ENCODE measurements around the gene SEPHS1.
"Not testable (repeated sequence)": the region's sequence is repeated elsewhere in the genome, so short reads cannot be mapped to it uniquely, and the experiment has no call there.

Gene SEPHS1

DNA sequence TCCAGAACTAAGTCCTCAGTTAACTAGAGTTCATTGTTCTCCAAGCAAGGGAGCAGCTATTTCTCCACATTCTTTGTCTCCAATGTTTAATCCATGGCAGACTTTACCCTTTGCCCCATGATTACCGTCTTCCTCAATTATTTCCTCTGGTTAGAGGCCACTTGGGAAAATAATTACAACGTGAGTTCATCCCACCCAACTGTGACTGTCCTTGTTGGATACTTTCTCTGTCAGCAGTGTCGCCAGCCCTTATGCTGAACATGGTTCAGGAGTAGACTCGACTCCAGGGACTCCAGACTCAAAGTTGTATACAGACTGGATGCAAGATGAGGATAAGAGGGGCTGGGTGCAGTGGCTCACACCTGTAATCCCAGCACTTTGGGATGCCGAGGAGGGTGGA is 17.1 kb upstream of the SEPHS1 start:
- DNase-seq (ENCODE audit: low read depth in 1 of 2, low spot score in 1 of 2), result no peak

DNA sequence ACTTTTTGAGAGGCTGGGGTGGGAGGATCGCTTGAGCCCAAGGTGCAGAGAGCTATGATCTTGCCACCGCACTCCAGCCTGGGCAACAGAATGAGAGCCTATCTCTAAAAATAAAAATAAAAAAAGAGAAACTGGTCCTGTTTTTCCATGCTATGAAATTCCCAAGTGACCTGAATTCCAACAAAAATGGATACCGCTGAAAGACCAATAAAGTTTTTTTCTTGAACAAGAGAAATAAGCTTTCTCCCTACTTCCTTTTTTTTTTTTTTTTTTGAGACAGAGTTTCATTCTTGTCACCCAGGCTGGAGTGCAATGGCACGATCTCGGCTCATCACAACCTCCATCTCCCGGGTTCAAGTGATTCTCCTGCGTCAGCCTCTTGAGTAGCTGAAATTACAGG is 12.5 kb upstream of the SEPHS1 start:
- no peak for DNase-seq (ENCODE audit: low read depth in 1 of 2, low spot score in 1 of 2)

DNA sequence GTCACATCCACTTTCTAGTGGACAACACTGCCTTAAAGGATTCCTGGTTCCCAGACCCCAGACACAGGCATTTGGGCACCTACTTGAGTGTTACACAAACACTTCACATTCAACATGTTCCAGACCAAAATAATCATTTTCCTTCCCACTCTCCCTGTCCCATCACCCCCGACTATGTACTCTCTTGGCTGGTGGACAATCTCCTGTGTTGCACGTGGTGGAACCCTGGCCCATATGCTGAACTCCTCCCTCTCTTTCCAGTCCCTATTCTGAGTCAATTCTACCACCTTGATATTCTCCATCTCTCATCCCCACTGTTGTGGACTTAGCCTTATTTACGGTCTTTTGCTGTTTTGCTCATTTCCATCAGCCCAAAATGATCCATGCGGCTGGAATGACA is 8.3 kb upstream of the SEPHS1 start:
- DNase-seq (ENCODE audit: low read depth in 1 of 2, low spot score in 1 of 2), result no peak

DNA sequence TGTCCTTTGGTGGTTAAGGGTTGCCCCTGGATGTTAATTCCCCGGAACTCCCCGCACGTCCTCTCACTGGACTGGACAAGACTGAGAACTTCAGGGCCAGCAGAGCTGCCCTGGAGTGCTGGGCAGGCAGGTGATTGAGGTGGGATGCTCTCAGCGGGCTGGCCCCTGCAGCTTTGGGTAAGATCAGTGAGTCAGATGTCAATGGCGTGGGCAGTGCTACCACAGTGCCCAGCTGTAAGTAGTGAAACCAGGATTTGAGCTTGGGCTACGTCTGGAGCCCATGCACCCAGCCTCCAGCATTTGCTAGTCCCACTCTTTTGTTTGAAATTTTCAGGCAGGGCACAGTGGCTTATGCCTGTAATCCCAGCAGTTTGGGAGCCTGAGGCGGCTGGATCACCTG is 6.7 kb upstream of the SEPHS1 start:
- DNase-seq (ENCODE audit: low read depth in 1 of 2, low spot score in 1 of 2), result no peak

DNA sequence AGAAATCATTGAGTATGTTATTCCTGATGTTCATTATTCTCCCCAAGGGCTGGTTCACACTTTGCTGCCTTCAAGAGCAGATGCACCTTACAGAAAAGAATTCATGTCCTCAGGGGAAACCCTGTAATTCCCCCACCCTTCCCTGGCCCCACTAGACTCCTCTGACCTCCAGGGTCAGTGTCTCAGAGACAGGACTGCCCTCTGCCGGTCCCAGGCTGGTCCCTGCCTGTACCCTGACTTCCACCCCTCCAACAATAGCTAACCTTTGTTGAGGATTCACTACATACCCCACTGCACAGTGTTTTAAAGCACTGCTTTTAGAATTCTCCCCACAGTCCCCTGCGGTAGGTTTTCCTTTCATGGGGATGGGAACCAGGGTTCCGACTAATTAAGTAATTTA is 4.4 kb upstream of the SEPHS1 start:
- no peak for DNase-seq (ENCODE audit: low read depth in 1 of 2, low spot score in 1 of 2)

DNA sequence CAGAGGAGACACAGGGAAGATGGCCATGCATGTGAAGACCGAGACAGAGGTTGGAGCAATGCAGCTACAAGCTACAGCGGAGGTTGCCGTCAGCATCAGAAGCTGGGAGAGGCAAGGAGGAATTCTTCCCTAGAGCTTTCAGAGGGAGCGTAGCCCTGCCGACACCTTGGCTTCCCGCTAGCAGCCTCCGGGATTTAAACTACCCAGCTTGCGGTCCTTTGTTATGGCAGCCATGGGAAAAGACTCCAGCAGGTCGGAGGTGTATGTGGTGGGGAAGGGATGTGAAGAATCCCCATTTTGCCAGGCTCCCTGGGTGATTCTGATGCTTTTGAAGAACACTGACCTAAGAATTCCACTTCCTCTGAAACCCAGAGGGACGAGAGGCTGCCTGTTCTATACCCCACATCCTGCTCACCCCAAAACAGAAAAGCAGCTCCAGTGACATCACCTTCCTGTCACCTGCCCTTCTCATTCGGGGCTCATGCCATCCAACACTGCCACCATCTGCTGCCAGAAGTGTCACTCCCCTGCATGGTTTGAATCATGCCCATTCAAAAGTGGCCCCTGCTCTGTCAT is 3.3 kb upstream of the SEPHS1 start:
- DNase-seq (ENCODE audit: low read depth in 1 of 2, low spot score in 1 of 2), result peak in 1 of 2 donors; percentile 17

DNA sequence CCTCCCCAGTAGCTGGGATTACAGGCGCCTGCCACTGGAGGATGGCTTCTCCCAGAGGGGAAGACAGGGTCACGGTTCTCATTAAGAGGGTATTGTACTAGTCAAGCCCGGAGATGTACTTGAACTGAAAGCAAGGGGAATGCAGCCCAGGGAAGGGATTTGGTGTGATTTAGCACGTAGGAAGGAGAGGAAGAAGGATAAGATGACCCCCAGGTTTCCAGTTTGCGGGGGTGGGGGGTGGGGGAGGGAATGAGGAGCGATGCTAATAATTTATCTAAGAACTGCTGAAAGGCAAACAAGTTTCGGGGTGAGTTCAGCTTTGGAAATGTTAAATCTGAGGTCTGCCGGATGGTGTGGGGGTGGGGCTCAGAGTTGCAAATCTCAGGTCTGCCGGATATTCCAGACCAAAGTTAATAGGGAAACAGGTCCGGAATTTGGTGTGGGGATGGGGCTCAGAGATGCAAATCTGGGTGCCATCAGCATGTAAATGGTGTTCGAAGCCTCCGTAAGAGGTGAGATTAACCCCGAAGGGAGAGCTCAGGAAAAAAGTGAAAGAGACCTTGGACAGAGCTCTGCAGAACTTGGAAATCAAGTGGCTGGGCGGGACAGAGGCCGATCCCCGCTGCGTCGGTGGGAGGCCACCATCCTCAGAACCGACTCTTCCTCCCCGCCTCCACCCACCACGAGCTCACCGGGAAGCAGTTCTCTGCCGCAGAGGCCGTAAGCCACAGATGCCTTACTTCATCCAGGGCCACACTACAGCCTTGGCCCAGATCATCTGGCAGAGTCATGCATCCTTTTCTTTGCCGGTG is 1.6 kb upstream of the SEPHS1 start:
- DNase-seq (ENCODE audit: low read depth in 1 of 2, low spot score in 1 of 2), result peak in 1 of 2 donors; percentile 12

DNA sequence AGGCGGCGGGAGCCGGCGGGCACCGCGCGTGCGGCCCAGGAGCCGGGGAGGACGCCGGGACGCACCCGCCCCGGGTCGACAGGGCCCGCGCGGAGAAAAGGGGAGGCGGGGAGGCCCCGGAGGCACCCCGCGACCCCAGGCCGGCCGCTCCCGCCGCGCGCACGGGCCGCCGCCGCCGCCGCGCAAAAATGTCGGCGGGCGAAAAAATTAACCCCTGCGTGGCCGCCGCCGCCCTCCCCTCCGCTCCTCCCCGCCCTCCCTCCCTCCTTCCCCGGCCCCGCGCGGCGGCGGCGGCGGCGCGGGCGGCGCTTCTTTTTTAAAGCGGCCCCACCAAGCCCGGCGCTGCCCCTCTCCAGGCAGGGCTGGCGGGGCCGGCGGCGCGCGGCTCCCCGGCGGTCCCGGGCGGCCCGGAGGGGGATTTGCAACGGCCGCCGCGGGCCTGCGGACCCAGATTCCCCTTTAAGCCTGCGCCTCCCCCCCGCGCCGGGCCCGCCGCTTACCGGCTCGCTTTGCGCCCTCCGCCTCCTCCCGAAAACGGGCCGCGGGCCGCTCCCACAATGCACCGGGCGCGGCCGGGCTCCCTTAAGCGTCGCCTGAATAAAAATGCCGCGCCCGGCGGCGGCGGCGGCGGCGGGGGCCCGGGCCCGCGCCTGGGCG is 465 bp downstream of the SEPHS1 start:
- DNase-seq (ENCODE audit: low read depth in 1 of 2, low spot score in 1 of 2), result peak; percentile 64 to 69

DNA sequence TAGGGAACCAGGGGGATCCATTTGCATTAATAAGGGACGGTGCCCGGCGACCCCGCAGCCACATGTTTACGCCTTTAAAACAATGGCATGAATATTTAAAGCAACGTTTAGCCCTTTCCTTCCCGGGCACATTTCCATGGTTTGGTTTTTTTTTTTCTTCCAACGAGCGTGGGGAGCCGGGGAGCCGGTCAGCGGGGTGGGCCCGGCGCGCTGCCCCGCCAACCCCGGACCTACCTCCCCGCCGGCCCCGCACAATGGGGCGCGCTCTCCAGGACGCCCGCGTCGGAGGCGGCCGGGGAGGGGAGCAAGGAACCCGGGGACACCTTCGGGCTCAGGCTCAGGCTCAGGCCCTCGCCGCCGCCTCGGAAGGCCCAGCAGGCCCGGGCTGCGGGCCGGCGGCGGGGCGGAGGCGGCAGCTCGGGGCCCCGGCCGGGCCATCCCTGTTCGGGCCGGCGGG is 1.0 kb downstream of the SEPHS1 start:
- no peak for DNase-seq (ENCODE audit: low read depth in 1 of 2, low spot score in 1 of 2)

DNA sequence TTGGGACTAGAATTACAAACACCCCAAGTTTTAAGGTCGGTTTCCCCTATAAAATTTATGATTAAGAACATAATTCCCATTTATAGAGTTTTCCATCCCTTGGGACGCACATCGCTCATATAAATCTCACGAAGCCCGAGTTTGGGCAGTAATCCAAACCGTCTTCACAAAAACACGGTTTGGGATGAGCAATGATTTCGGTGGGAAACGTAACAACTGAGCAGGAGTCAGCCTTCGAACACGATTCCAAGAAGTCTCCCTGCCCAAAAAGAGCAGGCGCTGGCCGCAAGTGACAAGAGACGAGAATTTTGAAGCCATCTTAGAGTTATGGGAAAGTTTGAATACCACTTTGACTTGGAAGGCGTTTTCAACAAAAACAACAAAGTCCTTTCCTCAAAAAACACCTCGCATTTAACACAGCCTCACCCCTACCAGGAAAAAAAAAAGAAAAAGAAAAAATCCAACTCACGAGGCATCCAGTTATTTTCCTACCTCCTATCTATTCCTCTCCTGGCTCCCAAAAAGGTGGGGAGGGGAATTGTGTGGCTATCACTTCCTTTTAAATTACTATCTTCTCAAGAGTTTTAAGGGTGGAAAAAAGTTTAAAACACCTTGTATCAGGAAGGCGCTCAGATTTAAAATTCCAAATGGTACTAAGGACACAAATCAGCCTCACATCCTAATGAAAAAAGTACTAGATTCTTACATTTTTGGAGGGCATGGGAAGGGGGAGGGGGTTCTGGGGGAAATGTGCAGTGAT is 1.6 kb downstream of the SEPHS1 start:
- DNase-seq (ENCODE audit: low read depth in 1 of 2, low spot score in 1 of 2), result no peak

DNA sequence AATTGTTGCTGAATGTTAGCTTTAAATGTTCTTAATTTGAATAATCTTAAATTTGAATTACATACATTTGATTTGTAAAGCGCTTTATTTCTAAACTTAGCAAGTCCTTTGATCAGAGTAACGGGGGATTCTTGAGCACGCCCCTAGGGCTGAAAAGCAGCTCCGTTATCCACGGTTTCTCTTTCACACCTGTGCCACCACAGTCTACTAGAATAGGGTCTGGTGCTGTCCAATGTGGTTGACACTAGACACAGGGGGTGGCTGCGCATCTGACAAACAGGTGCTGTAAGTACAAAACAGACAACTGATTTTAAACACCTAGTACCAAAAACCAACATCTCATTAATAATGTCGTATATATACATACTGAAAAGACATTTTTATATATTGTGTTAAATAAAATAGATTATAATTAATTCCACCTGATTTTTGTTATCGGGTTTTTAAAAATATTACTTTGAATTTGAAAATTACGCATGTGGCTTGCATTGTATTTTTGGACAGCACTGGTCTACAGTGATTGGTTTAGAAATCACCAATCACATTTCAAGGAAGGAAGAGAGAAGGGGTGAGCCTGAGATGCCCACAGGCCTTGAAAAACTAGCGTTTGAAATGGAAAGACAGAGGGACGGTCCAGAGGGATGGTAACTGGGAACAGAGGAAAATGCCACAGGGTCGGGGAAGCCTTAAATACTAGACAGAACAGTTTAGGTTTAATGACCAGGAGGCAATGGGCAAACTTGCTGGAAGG is 7.3 kb downstream of the SEPHS1 start:
- no peak for DNase-seq (ENCODE audit: low read depth in 1 of 2, low spot score in 1 of 2)

DNA sequence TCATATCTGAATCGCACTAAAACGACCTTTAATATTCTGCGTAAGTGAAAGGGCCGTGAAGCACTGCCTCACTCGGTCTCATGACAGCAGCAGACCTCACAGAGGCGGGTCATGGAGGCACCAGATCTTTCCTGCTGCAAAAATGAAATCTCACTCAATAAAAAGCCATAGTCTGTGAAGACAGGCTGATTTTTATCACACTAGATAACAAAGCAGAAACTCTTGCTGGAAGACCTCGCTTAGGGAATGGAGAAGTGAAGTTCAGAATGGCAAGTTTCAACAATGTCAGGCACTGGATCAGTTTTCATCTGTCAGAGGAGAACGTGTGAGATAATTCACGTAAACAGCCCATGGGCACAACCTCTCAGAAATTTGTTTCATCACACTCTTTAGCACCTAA is 8.0 kb downstream of the SEPHS1 start:
- DNase-seq (ENCODE audit: low read depth in 1 of 2, low spot score in 1 of 2), result no peak

DNA sequence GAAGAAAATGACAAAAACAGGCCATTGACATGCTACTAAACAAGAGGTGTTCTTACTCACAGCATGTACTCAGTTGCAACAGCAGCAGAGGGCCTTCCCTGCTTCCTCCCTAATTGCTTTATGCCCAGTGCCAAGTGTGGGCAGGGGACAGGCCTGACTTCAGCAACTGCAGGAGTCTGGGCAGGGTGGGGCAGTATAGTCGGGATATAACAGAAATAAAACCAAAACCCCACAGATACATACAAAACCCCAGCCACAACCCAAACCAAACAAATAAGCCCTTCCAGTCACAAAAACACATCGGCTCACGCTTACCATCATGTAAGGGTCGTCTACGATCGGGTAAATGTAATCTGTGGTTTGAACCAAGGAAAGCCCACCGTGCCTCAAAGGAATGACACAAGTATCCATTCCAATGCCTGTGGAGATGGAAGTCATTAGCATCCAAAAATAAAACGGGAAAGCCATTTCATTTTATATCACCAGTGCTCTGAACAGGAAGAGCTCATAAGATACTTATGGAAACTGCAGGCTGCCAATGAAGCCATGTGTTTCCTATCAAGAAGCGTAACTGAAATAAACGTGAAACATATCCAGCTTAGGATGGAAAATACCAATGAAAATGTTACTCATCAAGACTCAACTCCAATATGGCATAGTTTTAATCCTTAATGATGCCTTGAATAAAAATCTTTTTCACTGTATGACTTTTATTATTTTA is 9.5 kb downstream of the SEPHS1 start:
- DNase-seq (ENCODE audit: low read depth in 1 of 2, low spot score in 1 of 2), result no peak

DNA sequence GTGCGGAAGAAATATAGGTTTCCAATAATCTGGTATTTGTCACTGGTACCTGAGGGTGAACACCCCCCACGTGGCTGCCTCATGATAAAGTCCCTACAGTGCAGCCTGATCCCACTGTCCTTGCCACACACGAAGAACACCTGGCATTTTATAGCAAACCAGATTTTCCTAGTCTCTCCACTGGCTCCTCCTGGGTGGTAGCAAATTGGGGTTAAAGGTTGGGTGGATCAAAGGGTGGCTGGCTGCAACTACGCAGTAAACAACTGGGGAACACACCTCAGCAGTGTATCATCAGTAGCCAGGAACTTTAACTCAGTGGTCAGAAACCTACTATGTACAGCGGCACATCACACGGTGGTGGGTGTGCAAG is 10.3 kb downstream of the SEPHS1 start:
- DNase-seq (ENCODE audit: low read depth in 1 of 2, low spot score in 1 of 2), result no peak

DNA sequence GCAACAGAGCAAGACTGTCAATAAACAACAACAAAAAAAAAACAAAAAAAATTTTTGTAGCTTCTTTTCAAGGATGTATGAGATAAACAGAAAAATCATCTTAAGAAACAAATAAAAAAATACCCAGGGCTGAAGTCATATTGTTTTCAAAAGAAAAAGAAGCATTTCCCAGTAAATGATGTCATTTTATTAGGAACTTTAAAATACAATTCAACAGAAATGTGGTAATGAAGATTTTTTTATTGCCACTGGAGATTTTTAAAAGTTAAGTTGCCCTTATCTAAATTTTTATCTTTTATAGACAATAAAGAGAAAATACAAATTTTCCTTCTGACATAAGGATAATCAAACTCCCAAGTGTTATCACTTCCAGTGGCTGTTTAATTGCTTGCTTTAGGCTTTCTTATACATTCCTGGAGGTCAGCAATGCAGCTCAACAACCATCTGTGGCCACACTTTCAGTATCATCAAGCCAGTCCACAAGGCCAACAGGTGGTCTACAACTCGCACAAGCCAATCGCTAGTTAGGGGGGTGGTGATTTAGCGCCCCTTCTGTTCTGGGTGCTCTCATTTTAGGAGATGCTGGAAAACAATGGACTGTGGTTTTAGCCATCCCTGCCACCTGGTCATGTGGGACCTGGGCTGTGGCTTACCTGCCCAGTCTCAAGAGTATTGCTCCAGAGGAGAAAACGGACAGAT is 10.8 kb downstream of the SEPHS1 start:
- DNase-seq (ENCODE audit: low read depth in 1 of 2, low spot score in 1 of 2), result no peak

DNA sequence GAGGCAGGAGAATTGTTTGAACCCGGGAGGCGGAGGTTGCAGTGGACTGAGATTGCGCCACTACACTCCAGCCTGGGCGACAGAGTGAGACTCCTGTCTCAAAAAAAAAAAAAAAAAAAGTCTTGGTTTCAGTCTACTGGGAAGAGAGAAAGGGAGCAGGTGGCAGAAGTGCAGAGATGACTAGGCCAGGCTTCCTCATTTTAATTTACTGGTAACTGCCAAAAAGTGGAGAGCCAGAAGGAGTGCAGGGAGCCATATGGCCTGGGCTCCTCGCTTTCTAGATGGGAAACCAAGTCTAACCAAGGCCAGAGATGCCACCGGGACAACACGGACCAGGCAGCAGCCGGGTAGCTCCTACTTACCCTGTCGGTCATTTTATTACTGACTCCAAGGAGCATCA is 12.2 kb downstream of the SEPHS1 start:
- no peak for DNase-seq (ENCODE audit: low read depth in 1 of 2, low spot score in 1 of 2)

DNA sequence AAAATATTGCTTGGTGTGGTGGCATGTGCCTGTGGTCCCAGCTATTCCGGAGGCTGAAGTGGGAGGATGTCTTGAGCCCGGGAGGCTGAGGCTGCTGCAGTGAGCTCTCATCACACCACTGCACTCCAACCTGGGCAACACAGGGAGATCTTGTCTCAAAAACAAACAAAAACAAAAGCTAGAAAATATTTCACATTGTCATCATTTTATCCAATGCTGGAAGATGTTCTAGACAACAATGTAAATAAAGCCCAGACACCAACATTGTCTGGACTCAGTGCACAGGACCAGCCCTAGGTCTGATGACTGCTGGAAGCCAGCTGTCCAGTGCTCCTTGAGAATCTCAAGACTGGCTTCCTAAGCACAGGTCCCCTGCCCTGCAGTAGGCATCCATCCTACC is 13.5 kb downstream of the SEPHS1 start:
- no peak for DNase-seq (ENCODE audit: low read depth in 1 of 2, low spot score in 1 of 2)

DNA sequence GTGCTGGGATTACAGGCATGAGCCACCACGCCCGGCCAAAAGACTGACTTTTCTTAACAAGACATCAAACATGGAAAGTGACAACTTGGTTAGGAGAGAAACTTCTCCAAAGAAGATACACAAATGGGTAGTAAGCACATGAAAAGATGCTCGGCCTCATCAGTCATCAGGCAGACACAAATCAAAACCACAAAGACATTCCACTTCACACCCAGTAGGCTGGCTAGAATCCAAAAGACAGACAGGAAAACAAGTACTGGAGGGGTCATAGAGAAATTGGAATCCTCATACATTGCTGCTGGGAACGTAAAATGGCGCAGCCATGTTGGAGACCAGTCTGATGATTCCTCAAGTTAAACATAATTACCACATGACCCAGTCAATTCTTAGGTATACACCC is 16.4 kb downstream of the SEPHS1 start:
- no peak for DNase-seq (ENCODE audit: low read depth in 1 of 2, low spot score in 1 of 2)

DNA sequence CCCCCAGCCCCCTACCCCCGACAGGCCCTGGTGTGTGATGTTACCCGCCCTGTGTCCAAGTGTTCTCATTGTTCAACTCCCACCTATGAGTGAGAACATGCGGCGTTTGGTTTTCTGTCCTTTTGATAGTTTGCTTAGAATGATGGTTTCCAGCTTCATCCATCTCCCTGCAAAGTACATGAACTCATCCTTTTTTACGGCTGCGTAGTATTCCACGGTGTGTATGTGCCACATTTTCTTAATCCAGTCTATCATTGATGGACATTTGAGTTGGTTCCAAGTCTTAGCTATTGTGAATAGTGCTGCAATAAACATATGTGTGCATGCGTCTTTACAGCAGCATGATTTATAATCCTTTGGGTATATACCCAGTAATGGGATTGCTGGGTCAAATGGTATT is 17.1 kb downstream of the SEPHS1 start:
- DNase-seq (ENCODE audit: low read depth in 1 of 2, low spot score in 1 of 2), result not testable (repeated sequence)

DNA sequence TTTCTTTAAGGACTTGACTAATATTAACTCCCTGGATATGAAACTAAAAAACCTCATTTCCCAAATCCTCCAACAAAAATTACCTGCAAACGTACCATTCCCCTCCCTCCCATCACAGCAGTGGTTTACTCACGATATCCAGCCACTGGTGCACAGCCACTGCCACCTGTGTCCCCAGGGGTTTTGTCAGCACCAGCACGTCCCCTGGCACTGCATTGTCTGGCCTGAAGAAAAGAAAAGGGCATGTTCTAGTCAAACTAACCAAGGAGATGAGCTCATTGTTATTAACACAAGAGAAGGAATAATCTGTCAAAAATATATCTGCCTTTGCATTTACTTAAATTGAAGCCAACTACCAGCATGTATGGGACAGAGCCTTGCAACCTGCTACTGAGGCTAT is 18.5 kb downstream of the SEPHS1 start:
- DNase-seq (ENCODE audit: low read depth in 1 of 2, low spot score in 1 of 2), result no peak

Data from activated CD4-positive, alpha-beta T cell treated with anti-CD3 and anti-CD28 coated beads, Interleukin-2, amount 50 U/mL, for 24 hours (primary cell).